ENCODE measurements around the gene ERC1.

DNA sequence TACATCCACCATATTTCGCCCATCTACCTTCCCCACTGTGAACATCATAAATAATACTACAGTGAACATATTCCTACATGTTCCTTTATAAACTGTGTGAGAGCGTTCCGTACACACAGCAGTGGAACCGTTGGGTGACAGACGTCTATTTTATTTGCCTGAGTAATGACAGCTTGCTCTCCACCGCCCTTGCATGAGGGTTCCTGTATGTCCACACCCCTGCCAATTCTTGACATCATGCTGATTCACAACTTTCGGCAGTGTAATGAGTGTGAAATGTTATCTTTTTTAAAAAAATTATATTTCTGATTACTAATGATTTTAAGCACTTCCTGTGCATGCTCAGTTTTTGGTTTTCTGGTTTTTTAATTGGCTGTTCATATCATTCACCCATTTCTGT is 37.2 kb upstream of the ERC1 start:
- TF ChIP-seq, protein P1, sequence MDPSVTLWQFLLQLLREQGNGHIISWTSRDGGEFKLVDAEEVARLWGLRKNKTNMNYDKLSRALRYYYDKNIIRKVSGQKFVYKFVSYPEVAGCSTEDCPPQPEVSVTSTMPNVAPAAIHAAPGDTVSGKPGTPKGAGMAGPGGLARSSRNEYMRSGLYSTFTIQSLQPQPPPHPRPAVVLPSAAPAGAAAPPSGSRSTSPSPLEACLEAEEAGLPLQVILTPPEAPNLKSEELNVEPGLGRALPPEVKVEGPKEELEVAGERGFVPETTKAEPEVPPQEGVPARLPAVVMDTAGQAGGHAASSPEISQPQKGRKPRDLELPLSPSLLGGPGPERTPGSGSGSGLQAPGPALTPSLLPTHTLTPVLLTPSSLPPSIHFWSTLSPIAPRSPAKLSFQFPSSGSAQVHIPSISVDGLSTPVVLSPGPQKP (IDR thresholded peaks at IDR 0.05; ENCODE audit: borderline replicate concordance, low read depth, low read length): no peak
- TF ChIP-seq CTCF (conservative IDR thresholded peaks at IDR 0.05; ENCODE audit: low read depth, low read length) (no peak), CHD1 (IDR thresholded peaks at IDR 0.05; ENCODE audit: low read depth, low read length) (no peak)
